ENCODE data around the gene RNF4. TPM values are rescaled to one million over a fixed set of nuclear protein-coding genes. Genes with fewer than 3 reads are reported as not detected.
A peak's percentile ranks its signal among the peaks of the same experiment; 100 is the strongest.

RNF4 gene
- total and polyA plus RNA-seq, 2 experiments from 2014 or later: 56.8 to 58.7 TPM

- peak in 1 of 2 donors; percentile 40 for DNase-seq (ENCODE audit: low read depth in 1 of 2, low spot score in 1 of 2)
- no peak for TF ChIP-seq CTCF (IDR thresholded peaks at IDR 0.05; ENCODE audit: low read depth, low read length)
- H3K36me3 ChIP-seq: no peaks in the 10 kb centered on the region
- no peaks in the 10 kb centered on the region for H3K4me1 ChIP-seq (ENCODE audit: low read depth)
- H3K9me3 ChIP-seq (ENCODE audit: low read depth): no peaks in the 10 kb centered on the region
- no peak overlapping the region for H3K4me3 ChIP-seq
- H3K27me3 ChIP-seq: peaks cover 37% of the 10 kb centered on the region
- H3K27ac ChIP-seq: no peak overlapping the region
Observed at GRCh38 chr4:2424581-2424980, 44.3 kb upstream of the RNF4 start.

GRCh38 chr4:2425386-2426068 is 43.4 kb upstream of the RNF4 start:
- TF ChIP-seq CTCF (IDR thresholded peaks at IDR 0.05; ENCODE audit: low read depth, low read length): no peak
- DNase-seq (ENCODE audit: low read depth in 1 of 2, low spot score in 1 of 2): no peak
- Histone ChIP-seq H3K9me3 (ENCODE audit: low read depth) (no peaks in the 10 kb centered on the region), H3K36me3 (no peaks in the 10 kb centered on the region), H3K4me1 (ENCODE audit: low read depth) (no peaks in the 10 kb centered on the region), H3K27ac (no peak overlapping the region), H3K4me3 (no peak overlapping the region), H3K27me3 (peaks cover 28% of the 10 kb centered on the region)

GRCh38 chr4:2426069-2426397 is 42.9 kb upstream of the RNF4 start:
- Histone ChIP-seq H3K27me3 (peaks cover 23% of the 10 kb centered on the region), H3K4me3 (no peak overlapping the region), H3K36me3 (no peaks in the 10 kb centered on the region), H3K9me3 (ENCODE audit: low read depth) (no peaks in the 10 kb centered on the region), H3K27ac (no peak overlapping the region), H3K4me1 (ENCODE audit: low read depth) (no peaks in the 10 kb centered on the region)
- no peak for DNase-seq (ENCODE audit: low read depth in 1 of 2, low spot score in 1 of 2)
- no peak for TF ChIP-seq CTCF (IDR thresholded peaks at IDR 0.05; ENCODE audit: low read depth, low read length)

- H3K4me3 ChIP-seq: no peak overlapping the region
- H3K4me1 ChIP-seq (ENCODE audit: low read depth): no peaks in the 10 kb centered on the region
- no peak overlapping the region for H3K27ac ChIP-seq
- H3K27me3 ChIP-seq: peaks cover 15% of the 10 kb centered on the region
- no peak for DNase-seq (ENCODE audit: low read depth in 1 of 2, low spot score in 1 of 2)
- no peak for TF ChIP-seq CTCF (IDR thresholded peaks at IDR 0.05; ENCODE audit: low read depth, low read length)
- H3K9me3 ChIP-seq (ENCODE audit: low read depth): no peaks in the 10 kb centered on the region
- H3K36me3 ChIP-seq: no peaks in the 10 kb centered on the region
Observed at GRCh38 chr4:2426711-2427275, 42.1 kb upstream of the RNF4 start.

- no peak overlapping the region for H3K27ac ChIP-seq
- no peak overlapping the region for H3K4me3 ChIP-seq
- no peak for DNase-seq (ENCODE audit: low read depth in 1 of 2, low spot score in 1 of 2)
- TF ChIP-seq CTCF (IDR thresholded peaks at IDR 0.05; ENCODE audit: low read depth, low read length): no peak
- no peaks in the 10 kb centered on the region for H3K36me3 ChIP-seq
- H3K9me3 ChIP-seq (ENCODE audit: low read depth): no peaks in the 10 kb centered on the region
- no peaks in the 10 kb centered on the region for H3K4me1 ChIP-seq (ENCODE audit: low read depth)
- H3K27me3 ChIP-seq: peaks cover 6% of the 10 kb centered on the region
Observed at GRCh38 chr4:2427383-2428334, 41.2 kb upstream of the RNF4 start.
